GM19238 (cell line): Measurements from ENCODE around the gene OR6Q1.
"Not testable (repeated sequence)": the region's sequence is repeated elsewhere in the genome, so short reads cannot be mapped to it uniquely, and the experiment has no call there.

Experiments used
- DNase-seq: peaks from one replicate; pipeline ENCODE4 v3.0.0; 2011; ENCODE audit warnings: low spot score; ENCODE audit not compliant: insufficient read length

The OR6Q1 gene, protein sequence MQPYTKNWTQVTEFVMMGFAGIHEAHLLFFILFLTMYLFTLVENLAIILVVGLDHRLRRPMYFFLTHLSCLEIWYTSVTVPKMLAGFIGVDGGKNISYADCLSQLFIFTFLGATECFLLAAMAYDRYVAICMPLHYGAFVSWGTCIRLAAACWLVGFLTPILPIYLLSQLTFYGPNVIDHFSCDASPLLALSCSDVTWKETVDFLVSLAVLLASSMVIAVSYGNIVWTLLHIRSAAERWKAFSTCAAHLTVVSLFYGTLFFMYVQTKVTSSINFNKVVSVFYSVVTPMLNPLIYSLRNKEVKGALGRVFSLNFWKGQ

DNA sequence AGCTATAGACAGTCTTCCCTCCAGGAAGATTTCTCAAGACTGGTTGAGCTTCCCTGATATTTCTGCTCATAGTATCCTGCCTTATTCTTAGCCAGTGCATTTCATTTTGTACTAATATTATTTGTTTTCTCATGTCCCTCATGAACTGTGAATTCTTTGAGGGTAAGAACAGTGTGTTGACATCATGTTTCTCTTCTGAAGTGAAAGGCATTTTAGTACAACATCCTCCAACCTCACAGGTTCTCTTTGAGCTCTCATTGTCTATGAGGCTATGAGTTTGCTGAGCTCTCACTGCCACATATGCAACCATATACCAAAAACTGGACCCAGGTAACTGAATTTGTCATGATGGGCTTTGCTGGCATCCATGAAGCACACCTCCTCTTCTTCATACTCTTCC lies at the start of gene OR6Q1:
Gene OR6Q1 (plus strand): TSS at position 301 of the 400 bp plus-strand sequence. CDS start 0 bp downstream, at position 301.
- no peak for DNase-seq

DNA sequence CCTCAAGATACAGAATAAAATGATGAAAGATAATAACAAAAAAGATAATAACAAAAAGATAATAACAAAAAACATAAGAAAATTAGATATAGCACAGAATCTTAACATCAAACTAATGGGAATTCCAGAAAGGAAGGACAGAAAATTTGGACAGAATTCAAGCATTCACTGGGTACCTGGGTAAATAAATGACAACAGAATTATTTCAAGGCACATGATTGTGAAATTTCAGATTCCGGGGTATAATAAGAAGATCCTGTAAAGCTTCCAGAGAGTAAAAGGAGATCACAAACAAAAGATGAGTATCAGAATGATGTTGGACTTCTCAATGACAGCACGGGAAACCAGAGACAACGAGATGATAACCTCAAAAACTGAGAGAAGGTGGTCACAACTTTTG lies 49.2 kb upstream of the OR6Q1 start:
- no peak for DNase-seq

DNA sequence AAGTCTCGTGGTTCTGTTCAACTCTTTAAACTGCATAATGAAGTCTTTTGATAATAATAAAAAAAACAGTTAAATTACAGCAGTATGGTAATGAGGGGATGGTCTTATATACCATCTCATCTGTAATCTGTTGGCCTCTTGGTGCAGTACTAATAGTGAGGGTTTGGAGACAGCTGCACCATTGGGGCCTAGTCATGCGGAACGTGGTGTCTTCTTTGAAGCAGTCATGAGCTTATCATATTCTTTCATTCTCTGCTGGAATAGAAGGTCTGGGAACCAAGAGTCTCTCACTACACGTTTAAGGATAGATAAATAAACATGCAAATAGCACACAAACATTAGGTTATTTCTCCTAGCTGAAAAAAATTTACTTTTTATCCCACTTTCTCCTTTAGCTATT lies 48.0 kb upstream of the OR6Q1 start:
- no peak for DNase-seq

DNA sequence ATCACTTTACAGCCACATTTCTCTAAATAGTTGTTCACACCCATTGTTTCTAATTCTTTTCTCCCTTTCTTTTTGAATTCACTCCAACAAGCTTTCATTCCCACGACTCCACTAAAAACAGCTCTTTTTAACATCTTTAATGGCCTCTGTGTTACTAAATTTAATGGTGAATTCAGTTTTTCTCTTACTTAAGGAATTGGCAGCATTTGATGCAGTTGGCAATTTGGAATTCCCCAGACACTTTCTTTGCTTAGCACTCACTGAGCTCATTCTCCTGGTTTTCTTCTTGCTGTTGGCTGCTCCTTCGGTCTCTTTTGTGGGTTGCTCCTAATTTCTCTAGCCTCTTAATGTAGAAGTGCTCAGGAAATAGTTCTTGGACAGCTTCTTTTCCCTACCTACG lies 47.6 kb upstream of the OR6Q1 start:
- no peak for DNase-seq

DNA sequence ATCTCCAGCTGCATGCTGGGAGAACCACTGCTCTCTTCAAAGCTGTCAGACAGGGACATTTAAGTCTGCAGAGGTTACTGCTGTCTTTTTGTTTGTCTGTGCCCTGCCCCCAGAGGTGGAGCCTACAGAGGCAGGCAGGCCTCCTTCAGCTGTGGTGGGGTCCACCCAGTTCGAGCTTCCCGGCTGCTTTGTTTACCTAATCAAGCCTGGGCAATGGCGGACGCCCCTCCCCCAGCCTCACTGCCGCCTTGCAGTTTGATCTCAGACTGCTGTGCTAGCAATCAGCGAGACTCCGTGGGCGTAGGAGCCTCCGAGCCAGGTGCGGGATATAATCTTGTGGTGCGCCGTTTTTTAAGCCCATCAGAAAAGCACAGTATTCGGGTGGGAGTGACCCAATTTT lies 31.2 kb upstream of the OR6Q1 start:
- not testable (repeated sequence) for DNase-seq

DNA sequence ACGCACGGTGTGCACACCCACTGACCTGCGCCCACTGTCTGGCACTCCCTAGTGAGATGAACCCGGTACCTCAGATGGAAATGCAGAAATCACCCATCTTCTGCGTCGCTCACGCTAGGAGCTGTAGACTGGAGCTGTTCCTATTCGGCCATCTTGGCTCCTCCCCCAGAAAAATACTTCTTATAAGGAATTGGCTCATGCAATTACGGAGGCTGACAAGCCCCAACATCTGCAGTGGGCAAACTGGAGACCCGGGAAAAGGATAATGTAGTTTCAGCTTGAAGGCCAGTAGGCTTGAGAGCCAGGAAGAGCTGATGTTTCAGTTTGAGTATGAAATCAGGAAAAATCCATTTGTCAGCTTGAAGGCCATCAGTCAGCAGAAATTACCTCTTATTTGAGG lies 30.7 kb upstream of the OR6Q1 start:
- not testable (repeated sequence) for DNase-seq

DNA sequence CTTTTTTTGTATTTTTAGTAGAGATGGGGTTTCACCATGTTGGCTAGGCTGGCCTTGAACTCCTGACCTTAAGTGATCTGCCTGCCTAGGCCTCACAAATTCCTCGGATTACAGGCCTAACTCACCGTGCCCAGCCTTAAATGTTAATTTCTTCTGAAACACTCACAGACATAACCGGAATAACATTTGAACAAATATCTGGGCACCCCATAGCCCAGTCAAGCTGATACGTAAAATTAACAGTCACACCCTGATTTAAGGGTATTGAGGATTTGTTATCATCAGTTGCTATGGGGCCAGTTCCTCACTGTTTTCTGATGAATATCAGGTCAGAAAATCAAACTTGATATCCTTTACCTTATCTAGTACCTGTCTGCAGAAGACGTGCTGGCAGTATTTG lies 30.1 kb upstream of the OR6Q1 start:
- no peak for DNase-seq

DNA sequence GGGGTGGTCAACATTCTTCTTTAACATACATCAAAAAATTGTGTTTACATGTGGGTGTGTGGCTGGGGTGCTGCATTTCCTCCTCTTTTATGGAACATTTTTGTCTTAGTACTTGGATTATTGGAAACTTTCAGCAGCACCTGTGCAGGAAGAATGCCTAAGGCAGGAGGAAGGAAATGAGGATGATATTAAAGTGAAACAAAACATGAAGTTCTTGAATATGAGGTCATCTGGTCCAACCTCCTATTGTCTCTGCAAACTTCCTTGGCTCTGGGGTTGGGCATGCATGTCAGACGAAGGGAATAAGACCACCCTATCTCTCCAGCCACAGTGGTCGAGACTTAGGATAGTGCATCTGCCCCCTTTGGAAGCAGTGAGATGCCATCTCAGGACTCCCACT lies 27.7 kb upstream of the OR6Q1 start:
- DNase-seq: no peak

DNA sequence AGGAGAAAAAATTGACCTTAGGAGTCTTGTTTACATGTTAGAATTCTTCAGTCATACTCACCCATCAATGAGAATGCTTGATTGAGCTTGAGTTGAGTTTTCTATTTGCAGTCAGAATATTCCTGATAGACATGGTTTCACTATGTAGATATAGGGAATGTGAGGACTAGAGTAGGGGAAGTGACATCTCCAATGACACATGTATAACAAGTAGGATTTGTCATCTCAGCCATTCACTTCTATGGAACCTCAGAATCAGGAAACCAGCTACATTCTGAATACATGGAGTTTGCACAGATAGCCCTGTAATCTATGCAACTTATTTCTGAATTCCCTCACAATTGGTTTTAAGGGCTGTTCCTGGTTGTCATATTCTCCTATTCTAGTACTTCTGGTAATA lies 27.2 kb upstream of the OR6Q1 start:
- DNase-seq: no peak

DNA sequence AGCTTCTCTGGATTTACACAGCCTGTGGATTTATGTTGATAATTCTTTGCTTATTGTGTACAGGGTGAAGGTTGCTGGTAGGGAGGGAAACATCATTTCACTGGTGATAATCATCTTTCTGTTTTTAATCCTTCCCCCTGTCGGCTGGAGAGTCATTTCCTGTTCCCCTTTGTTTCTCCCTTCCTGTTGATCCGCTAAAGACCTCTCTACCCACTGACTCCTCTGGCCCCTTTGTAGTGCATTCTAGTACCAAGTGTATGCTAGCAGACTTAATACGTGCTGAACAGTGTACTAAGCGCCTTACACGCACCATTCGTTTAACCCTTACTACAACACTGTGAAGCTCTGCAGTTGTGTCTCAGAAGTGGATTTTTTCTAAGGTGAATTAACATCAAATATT lies 26.1 kb upstream of the OR6Q1 start:
- no peak for DNase-seq

DNA sequence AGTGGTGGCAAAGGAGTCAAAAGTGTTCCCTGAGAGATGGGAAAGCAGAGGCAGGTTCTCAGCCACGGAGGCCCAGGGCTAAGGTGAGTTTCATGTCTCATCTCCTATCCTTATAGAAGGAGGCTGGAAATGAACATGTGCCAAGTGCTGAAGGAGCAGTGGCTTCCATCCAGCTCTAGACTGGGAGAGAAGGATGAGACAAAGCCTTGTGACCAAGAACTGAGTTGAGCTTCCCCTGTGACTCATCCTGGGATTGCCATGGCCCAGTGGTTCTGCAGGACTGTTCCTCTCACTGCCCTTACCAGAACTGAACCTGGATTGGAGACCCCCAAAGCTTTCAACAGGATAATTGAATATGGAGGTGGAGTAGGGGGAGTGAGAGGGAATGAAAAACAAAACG lies 23.8 kb upstream of the OR6Q1 start:
- no peak for DNase-seq

DNA sequence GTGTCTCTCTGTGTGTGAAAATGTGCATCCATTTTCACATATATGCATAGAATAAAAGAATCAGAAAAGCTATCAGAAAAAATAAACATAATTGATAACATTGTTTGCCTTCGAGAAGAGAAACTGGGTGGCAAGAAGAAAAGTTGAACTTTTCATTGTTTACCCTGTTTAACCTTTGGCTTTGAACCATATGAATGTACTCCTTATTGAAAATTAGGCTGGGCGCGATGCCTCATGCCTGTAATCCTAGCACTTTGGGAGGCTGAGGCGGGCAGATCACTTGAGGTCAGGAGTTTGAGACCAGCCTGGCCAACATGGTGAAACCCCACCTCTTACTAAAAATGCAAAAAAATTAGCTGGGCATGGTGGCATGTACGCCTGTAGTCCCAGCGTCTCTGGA lies 19.0 kb upstream of the OR6Q1 start:
- no peak for DNase-seq

DNA sequence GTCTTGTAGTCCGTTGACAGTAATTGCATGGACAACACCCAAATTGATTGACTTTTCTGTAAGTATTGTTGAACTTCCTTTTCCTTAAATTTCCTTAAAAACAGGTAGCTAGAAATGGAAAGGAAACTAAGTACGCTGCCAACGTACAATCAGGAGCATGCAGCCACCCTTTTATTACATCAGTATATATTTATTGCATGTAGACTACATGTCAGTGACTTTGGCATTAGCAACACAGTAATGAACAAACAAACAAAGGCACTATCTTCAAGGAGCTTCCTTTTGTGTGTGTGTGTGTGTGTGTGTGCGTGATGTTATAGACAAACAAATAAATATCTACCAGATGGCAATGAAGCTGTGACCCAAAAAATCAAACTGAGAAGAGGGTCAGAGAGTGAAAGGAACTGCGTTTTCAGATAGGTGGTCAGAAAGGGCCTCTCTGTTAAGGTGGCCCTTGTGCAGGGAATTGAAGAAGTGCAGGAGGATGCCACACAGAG lies 7.3 kb upstream of the OR6Q1 start, which contains the start of gene OR9Q1:
Gene OR9Q1 (plus strand): TSS at position 447 of the 497 bp plus-strand sequence. CDS start 155,564 bp downstream, outside the sequence.
- DNase-seq: no peak

DNA sequence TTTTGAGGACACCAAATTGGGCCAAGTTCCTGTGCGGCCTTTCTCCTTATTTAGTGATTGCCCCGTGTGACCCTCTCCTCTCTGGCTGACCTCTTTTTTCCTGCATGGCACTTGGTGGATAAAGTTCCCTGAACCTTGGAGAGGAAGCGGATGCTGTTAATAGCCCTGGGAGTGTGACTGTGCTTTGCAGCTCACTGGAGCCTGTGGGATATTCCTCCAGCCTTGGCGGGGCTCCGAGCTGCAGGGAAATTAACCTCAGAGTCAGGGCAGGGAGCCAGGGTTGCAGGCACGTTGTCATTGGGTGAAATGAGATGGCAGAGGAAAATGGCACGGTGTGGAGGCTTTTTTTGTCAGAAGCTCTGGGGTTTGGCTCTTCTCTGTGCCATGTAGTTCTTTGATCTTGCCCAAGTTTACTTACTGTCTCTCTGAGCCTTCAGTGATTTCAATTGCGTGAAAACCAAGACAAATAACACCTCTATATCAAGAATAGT lies 6.1 kb upstream of the OR6Q1 start:
- DNase-seq: no peak

DNA sequence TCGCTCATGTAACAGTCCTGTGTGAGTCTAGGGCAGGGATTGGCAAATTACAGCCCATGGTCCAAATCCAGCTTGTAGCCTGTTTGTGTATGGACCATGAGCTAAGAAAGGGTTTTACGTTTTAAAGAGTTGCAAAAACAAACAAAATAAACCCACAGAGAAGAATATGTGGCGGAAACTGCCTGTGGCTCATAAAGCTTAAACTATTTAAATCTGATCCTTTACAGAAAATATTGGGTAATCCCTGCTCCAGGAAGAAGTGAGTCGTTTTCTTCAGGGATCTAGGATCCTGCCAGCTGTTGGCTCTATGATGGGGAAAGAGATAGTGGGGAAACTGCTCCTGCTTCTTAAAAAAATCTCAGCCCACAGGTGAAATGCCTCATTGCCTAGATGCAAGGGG lies 3.4 kb upstream of the OR6Q1 start:
- no peak for DNase-seq

DNA sequence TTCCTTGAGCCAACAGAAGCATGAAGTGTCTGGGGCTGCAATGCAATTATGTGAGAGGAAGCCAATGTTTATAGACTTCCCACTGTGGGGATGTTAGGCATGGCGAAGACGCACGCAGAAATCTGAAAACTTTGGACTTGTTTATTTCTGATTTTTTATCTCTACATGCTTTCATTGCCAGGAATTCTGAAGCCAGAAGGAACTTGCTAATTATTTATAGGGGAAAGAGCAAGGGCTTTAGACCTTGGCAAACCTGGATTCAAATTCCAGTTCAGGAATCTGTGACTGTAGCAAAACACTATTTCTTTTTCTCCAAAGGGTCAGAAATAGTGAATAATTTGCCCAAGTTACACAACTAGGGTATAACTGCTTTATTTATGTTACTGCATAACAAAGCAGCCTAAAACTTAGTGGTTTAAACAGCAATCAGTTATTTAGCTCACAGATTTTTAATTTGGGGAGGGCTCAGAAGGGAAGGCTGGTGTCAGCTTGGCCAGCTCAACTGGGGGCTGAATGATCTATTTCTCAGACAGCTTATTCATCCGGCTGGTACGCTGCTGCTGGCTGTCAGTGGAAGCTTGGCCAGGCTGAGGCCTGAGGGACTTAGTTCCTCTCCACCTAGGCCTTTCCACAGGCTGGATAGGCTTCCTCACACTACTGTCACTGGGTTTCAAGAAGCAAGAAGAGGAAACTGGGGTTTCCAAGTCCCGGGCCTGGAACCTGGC lies 1.9 kb upstream of the OR6Q1 start:
- no peak for DNase-seq

DNA sequence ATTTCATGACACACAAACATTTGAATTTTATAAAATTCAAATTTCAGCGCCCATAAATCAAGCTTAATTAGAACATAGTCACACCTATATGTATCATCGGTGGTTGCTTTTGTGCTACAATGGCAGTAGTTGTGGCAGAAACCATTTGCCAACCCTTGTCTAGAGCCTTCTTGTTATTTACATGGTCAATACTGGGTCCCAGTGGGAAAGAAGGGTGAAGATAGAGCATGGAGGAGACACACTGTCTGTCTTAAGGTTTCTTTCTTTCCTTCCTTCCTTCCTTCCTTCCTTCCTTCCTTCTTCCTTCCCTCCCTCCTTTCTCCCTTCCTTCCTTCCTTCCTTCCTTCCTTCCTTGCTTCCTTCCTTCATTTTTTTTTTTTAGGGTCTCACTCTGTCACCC lies 3.7 kb downstream of the OR6Q1 start:
- no peak for DNase-seq

DNA sequence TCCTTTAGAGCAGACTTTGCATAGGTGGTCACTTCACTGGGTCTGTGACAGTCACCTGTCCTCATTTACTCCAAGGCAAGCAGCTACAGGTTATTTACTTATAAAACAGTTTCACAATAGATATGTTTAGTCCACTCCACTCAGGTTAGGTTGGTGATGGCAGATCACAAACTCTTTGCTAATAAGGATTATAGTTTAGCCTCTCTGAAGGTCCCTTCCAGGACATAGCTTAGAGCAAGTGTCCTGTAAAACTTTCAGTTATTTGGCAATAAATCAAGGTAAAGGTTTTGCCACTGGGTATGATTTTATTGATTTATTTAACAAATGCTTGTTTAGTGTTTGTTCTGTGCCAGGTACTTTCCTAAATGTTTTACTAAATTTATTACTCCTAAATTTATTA lies 8.8 kb downstream of the OR6Q1 start:
- no peak for DNase-seq

DNA sequence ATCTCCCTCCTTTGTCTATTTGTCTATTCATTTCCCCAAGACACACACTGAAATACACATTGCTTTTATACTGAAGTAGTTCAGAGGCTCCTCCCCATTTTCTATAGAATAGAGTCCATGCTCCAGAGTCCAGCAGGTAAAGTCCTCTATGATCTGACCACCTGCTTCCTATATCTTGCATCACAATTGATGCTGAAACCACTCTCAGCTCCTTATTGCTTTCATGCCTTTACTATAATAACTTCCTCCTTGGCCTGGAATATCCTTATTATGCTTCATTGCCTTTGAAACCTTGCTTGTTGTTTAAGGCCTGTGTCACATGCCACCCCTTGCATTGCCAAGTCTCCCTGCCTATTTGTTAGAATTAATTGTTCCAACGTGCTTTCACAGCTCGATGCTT lies 12.6 kb downstream of the OR6Q1 start:
- DNase-seq: no peak

DNA sequence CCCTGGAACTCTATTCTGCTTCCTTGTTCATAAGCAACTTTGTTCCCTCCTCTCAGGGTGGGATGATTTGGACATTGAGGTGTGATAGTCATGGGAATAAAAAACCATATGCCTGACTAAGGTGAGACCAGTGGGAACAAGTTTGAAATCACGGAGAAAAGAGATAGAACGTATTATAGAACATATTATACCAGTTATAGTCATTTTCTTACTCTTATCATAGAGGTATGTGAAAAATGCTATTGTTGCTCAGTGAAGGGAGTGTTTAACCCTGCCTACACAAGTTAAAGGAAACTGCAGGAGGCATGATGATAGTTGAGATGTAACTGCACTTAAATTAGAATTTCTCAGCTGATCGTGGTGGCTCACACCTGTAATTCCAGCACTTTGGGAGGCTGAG lies 15.5 kb downstream of the OR6Q1 start:
- DNase-seq: no peak

DNA sequence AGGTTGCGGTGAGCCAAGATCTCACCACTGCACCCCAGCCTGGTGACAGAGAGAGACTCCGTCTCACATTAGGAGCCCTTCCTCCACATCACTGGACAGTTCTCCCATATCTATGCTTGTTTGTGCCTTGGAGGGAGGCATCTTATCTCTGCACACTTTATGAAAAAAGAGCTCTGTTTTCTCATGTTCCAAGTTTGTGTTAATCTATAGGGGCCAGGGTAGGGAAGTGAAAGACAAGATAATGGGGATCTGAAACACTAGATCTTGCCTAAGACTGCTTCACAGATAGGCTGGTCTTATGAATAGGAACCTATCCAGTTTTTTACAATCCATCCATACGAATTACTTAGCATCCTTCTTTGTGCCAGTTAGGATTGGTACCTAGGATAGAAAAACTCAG lies 17.1 kb downstream of the OR6Q1 start:
- DNase-seq: no peak

DNA sequence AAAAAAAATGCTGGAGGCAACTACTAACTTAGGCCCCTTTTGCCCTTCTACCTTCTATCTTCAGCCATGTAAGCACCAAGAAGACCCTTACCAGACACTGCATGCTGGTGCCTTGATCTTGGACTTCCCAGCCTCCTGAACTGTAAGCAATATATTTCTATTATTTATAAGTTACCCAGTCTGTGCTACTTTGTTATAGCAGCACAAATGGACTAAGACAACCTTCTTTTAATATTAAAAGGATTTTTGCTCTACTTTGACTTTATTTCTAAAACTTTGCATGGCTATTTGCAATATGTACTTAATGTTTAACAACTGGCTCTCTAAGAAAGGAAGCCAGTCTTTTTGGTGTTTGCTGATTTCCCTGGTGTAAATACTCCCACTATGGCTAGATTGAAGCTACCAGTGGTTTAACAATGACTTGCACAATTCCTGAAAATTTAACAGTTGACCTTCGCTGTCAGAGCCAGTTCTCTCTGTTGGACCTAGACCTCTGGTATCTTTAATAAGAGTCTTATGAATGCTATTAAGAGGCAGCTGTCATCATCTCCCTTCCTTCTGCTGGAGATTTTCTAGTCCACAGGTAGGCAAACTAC lies 25.2 kb downstream of the OR6Q1 start:
- DNase-seq: no peak
